IMR-90 (cell line): ENCODE results near the gene WBP1. TPM values are rescaled to one million over a fixed set of nuclear protein-coding genes. Genes with fewer than 3 reads are reported as not detected.

Experiments used
- ATAC-seq: fragments of 200-7000 bp; cut with Tn5 transposase; 2 replicates; pipeline ENCODE4 v1.9.1; 2020; ENCODE audit warnings: low read depth, mild to moderate bottlenecking, moderate library complexity
- BruUV-seq: library from RNA; stranded (reverse); fragments of 400-500 nt; replicated peaks from 2 replicates; lab custom pipeline; 2021; lab: Mats Ljungman, UMichigan
- CTCF ChIA-PET: fragments of 300-600 bp; formaldehyde crosslinking; extraction: SDS; loops from one replicate; lab custom pipeline; 2021; ENCODE audit warnings: antibody characterized with exemption; lab: Yijun Ruan, JAX
- POLR2A ChIA-PET: fragments of 300-600 bp; sonication (Branson Sonifier 250); formaldehyde crosslinking; loops from one replicate; lab custom pipeline; 2022; ENCODE audit warnings: antibody characterized with exemption; ENCODE audit not compliant: unreplicated experiment; lab: Charles Lee
- DNase-seq: peaks from one replicate; pipeline ENCODE4 v3.0.0; 2013
- H2AFZ ChIP-seq: replicated peaks from 2 replicates; pipeline ENCODE3; 2013; ENCODE audit warnings: low read length, mild to moderate bottlenecking; ENCODE audit not compliant: poor library complexity
- H2AK5ac ChIP-seq: 2 replicates; pipeline ENCODE4 v1.6.1; 2013; ENCODE audit warnings: low read depth, low read length, inconsistent platforms
- H2AK9ac ChIP-seq: replicated peaks from 2 replicates; pipeline ENCODE3; 2013; ENCODE audit warnings: mild to moderate bottlenecking, low read depth, low read length, moderate library complexity; ENCODE audit not compliant: poor library complexity
- H2BK120ac ChIP-seq: 2 replicates; pipeline ENCODE4 v1.6.1; 2013; ENCODE audit warnings: low read depth, low read length, inconsistent platforms
- H2BK15ac ChIP-seq: 3 replicates; pipeline ENCODE4 v1.6.1; 2013; ENCODE audit warnings: low read depth, low read length, inconsistent platforms
- H2BK20ac ChIP-seq: 2 replicates; pipeline ENCODE4 v1.6.1; 2013; ENCODE audit warnings: low read depth, mild to moderate bottlenecking, inconsistent platforms, low read length, moderate library complexity
- H2BK5ac ChIP-seq: 2 replicates; pipeline ENCODE4 v1.6.1; 2013; ENCODE audit warnings: mild to moderate bottlenecking, low read depth, low read length, inconsistent platforms; ENCODE audit not compliant: poor library complexity, severe bottlenecking
- H3K14ac ChIP-seq: replicated peaks from 2 replicates; pipeline ENCODE4 v1.6.1; 2013; ENCODE audit warnings: low read depth, low read length, inconsistent platforms
- H3K18ac ChIP-seq: 2 replicates; pipeline ENCODE4 v1.6.1; 2013; ENCODE audit warnings: low read depth, low read length, control low read depth
- H3K23ac ChIP-seq: 2 replicates; pipeline ENCODE4 v1.6.1; 2013; ENCODE audit warnings: low read depth, low read length, inconsistent platforms
- H3K27ac ChIP-seq: 2 replicates; pipeline ENCODE4 v1.5.1; 2013; ENCODE audit warnings: mild to moderate bottlenecking, control low read depth, low read length; ENCODE audit not compliant: insufficient read depth
- H3K27me3 ChIP-seq: 2 replicates; pipeline ENCODE4 v1.6.1; 2013; ENCODE audit warnings: low read length; ENCODE audit not compliant: control insufficient read depth, insufficient read depth
- H3K36me3 ChIP-seq: 2 replicates; pipeline ENCODE4 v1.6.1; 2013; ENCODE audit warnings: low read length, mixed read lengths; ENCODE audit not compliant: control insufficient read depth, insufficient read depth
- H3K4ac ChIP-seq: 2 replicates; pipeline ENCODE4 v1.6.1; 2013; ENCODE audit warnings: low read depth, low read length, inconsistent platforms
- H3K4me1 ChIP-seq: 2 replicates; pipeline ENCODE4 v1.6.1; 2013; ENCODE audit warnings: low read length, mixed read lengths; ENCODE audit not compliant: control insufficient read depth, insufficient read depth
- H3K4me2 ChIP-seq: 2 replicates; pipeline ENCODE4 v1.6.1; 2013; ENCODE audit warnings: low read depth, mild to moderate bottlenecking, control low read depth, low read length, moderate library complexity
- H3K4me3 ChIP-seq: 2 replicates; pipeline ENCODE4 v1.5.1; 2013; ENCODE audit warnings: low read depth, mild to moderate bottlenecking, control low read depth, low read length, moderate library complexity; ENCODE audit not compliant: insufficient read depth
- H3K56ac ChIP-seq: 2 replicates; pipeline ENCODE4 v1.6.1; 2013; ENCODE audit warnings: low read length, inconsistent platforms; ENCODE audit not compliant: insufficient read depth; ENCODE audit errors: extremely low read depth
- H3K79me1 ChIP-seq, 2 experiments: 2 replicates each; pipeline ENCODE4 v1.6.1; 2013; ENCODE audit warnings: low read length in 2 of 2, inconsistent platforms in 1 of 2, low read depth in 1 of 2
- H3K9ac ChIP-seq: 2 replicates; pipeline ENCODE4 v1.6.1; 2013; ENCODE audit warnings: low read depth, low read length, control low read depth
- H3K9me1 ChIP-seq: 2 replicates; pipeline ENCODE4 v1.6.1; 2013; ENCODE audit warnings: low read length, inconsistent platforms; ENCODE audit not compliant: insufficient read depth
- H3K9me3 ChIP-seq: 2 replicates; pipeline ENCODE4 v1.6.1; 2013; ENCODE audit warnings: low read length; ENCODE audit not compliant: control insufficient read depth, insufficient read depth
- H4K20me1 ChIP-seq: 2 replicates; pipeline ENCODE4 v1.6.1; 2013; ENCODE audit warnings: low read length, inconsistent platforms; ENCODE audit not compliant: insufficient read depth
- H4K5ac ChIP-seq: 2 replicates; pipeline ENCODE4 v1.6.1; 2013; ENCODE audit warnings: mild to moderate bottlenecking, low read depth, low read length, control low read depth
- H4K8ac ChIP-seq, 2 experiments: 2 replicates each; pipeline ENCODE4 v1.6.1; 2013; ENCODE audit warnings: low read depth in 2 of 2, low read length in 2 of 2, control low read depth in 1 of 2, inconsistent platforms in 1 of 2
- H4K91ac ChIP-seq: 2 replicates; pipeline ENCODE4 v1.6.1; 2013; ENCODE audit warnings: low read depth, low read length, inconsistent platforms; ENCODE audit not compliant: insufficient read depth
- BHLHE40 ChIP-seq: fragments of 150-350 bp; IDR thresholded peaks from 2 replicates; pipeline ENCODE4 v1.6.1; 2016; ENCODE audit warnings: mild to moderate bottlenecking, low read depth, low read length
- CEBPB ChIP-seq: IDR thresholded peaks from 2 replicates; pipeline ENCODE4 v1.6.1; 2012; ENCODE audit warnings: low read depth, low read length, improper control_type of control experiment
- MAFK ChIP-seq: IDR thresholded peaks from 2 replicates; pipeline ENCODE4 v1.6.1; 2012; ENCODE audit warnings: low read depth, low read length, improper control_type of control experiment
- MAZ ChIP-seq: IDR thresholded peaks from 2 replicates; pipeline ENCODE4 v1.6.1; 2012; ENCODE audit warnings: low read depth, mild to moderate bottlenecking, low read length, improper control_type of control experiment, moderate library complexity, borderline replicate concordance
- MXI1 ChIP-seq: IDR thresholded peaks from 2 replicates; pipeline ENCODE4 v1.6.1; 2012; ENCODE audit warnings: low read depth, mild to moderate bottlenecking, low read length, moderate library complexity, borderline replicate concordance
- NFE2L2 ChIP-seq: fragments of 150-350 bp; IDR thresholded peaks from 2 replicates; pipeline ENCODE4 v1.6.1; 2016; ENCODE audit warnings: low read depth, mild to moderate bottlenecking, low read length
- RCOR1 ChIP-seq: IDR thresholded peaks from 2 replicates; pipeline ENCODE4 v1.6.1; 2012; ENCODE audit warnings: mild to moderate bottlenecking, low read length, improper control_type of control experiment; ENCODE audit not compliant: insufficient replicate concordance
- RFX5 ChIP-seq: IDR thresholded peaks from 2 replicates; pipeline ENCODE4 v1.8.0; 2012; ENCODE audit warnings: low read depth, mild to moderate bottlenecking, low read length, moderate library complexity
- WGBS, 2 experiments: methylation state at CpG; one replicate each; pipeline versions ENCODE4 v1.1.5 to v1.1.7; 2013; ENCODE audit warnings: missing lambda C conversion rate in 2 of 2; ENCODE audit not compliant: insufficient read length in 1 of 2; ENCODE audit errors: extremely low coverage in 2 of 2; 5-methylcytosine and 5-hydroxymethylcytosine counted together
- dilution Hi-C: fragments of 300-500 bp; cut with HindIII; formaldehyde crosslinking; loops from one replicate; pipeline ENCODE4 v1.14.3; 2018; ENCODE audit warnings: low sequenced_read_pairs; ENCODE audit not compliant: unreplicated experiment
- in situ Hi-C: fragments of 300-500 bp; cut with MboI; formaldehyde crosslinking; loops from 3 replicates; pipeline ENCODE4 v1.14.3; 2019; ENCODE audit warnings: low sequenced_read_pairs, inconsistent platforms, mixed read lengths
- intact Hi-C: fragments of 100-400 bp; cut with micrococcal nuclease; formaldehyde crosslinking; loops from 2 replicates; pipeline ENCODE4 v1.10.0; 2022
- polyA plus RNA-seq, 3 experiments: library from polyadenylated mRNA; depleted of rRNA; stranded (reverse); fragments of >200 nt; gene quantifications; 2 replicates each; pipeline ENCODE4 v1.2.3, GENCODE V29; 2012; ENCODE audit warnings: low replicate concordance in 1 of 3
- total RNA-seq: library from RNA; depleted of rRNA; stranded (reverse); fragments of >200 nt; gene quantifications from 2 replicates; pipeline ENCODE4 v1.2.3, GENCODE V29; 2012

The WBP1 gene
- total and polyA plus RNA-seq, 2 of the 4 experiments (the other 2 are of a cell fraction): 22.9 to 78.5 TPM

DNA sequence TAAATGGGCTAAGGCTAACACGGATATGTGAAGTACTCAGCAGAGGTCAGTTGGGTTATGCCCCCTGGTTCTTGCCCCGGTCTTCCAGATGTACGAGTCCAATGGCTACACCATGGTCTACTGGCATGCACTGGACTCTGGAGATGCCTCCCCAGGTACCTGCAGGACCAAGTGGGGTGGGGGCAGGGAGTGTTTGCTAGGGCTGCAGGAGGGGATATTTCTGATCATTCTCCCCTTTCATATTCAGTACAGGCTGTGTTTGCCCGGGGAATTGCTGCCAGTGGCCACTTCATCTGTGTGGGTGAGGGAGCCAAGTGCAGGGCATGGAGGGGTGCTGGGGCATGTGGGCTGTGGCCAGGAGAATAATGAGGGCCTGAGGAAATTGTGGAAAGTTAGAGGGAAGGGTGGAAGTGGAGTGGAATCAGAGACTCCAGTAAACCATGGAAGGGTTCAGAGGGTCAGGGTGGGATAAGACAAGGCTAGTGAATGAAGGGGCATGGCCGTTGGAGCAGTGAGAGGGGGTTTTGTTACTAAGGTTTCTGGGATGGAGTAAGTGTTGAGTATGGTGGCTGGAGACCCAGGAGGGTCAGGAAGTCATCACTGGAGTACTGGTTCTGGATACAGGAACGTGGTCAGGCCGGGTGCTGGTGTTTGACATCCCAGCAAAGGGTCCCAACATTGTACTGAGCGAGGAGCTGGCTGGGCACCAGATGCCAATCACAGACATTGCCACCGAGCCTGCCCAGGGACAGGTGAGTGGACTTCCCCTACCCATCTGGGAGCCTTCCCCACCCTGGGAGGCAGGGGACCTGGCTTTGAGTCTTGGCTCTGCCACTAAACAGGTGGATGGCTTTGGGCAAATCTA lies 34.8 kb upstream of the WBP1 start:
- no peak overlapping the region for H4K5ac ChIP-seq
- peaks cover 35% of the 10 kb centered on the region for H3K36me3 ChIP-seq
- 0 out of 2 replicates have a peak, but pooled peaks cover 3% of the 10 kb centered on the region for H4K20me1 ChIP-seq
- peaks cover 3% of the 10 kb centered on the region for H3K4me1 ChIP-seq
- H3K23ac ChIP-seq: no peak overlapping the region
- H2BK20ac ChIP-seq: no peak overlapping the region
- no peak overlapping the region for H3K18ac ChIP-seq
- no peak for TF ChIP-seq RCOR1
- TF ChIP-seq RFX5: no peak
- TF ChIP-seq MAFK: no peak
- TF ChIP-seq MAZ: no peak
- no peak for TF ChIP-seq CEBPB
- TF ChIP-seq MXI1: no peak
- no peak for TF ChIP-seq BHLHE40
- no peak for TF ChIP-seq NFE2L2
- no peak overlapping the region for H4K8ac ChIP-seq
- DNase-seq (no peak), ATAC-seq (no peak)
- H3K9me1 ChIP-seq: peaks cover 7% of the 10 kb centered on the region
- no peaks in the 10 kb centered on the region for H3K27me3 ChIP-seq
- no peak overlapping the region for H3K14ac ChIP-seq
- no peak overlapping the region for H3K4ac ChIP-seq
- ChIA-PET CTCF (no interaction called here), POLR2A (no interaction called here)
- dilution Hi-C loops (no loop called here), intact Hi-C loops (no loop called here), in situ Hi-C loops (no loop called here)
- no peak overlapping the region for H3K56ac ChIP-seq
- H3K27ac ChIP-seq: no peak overlapping the region
- peak overlapping the region; percentile 5 for H2AFZ ChIP-seq
- H3K9ac ChIP-seq: no peak overlapping the region
- H3K4me3 ChIP-seq: no peak overlapping the region
- no peak overlapping the region for H2BK5ac ChIP-seq
- H2AK9ac ChIP-seq: peak overlapping the region; percentile 13
- H4K91ac ChIP-seq: no peak overlapping the region
- 88% methylated on average over 5 of the region's 9 CpGs; no CpG with 5 or more reads in 1 of the 2 experiments for WGBS, 2 experiments
- no peak overlapping the region for H2BK15ac ChIP-seq
- H3K4me2 ChIP-seq: no peak overlapping the region
- BruUV-seq: no TSS peak
- no peaks in the 10 kb centered on the region for H3K9me3 ChIP-seq
- H2AK5ac ChIP-seq: no peak overlapping the region
- H3K79me1 ChIP-seq: peaks cover 2 to 8% of the 10 kb centered on the region in 2 experiments; a peak in 2 of 4 replicates
- H2BK120ac ChIP-seq: no peak overlapping the region
